Activated CD4-positive, alpha-beta T cell treated with anti-CD3 and anti-CD28 coated beads, Interleukin-2, Interleukin-4, amounts not matched to agents 100 ng/mL and 50 ng/mL, durations not matched to agents 16 hours and 8 hours (primary cell): Measurements from ENCODE around the gene MUC2.
"Not testable (repeated sequence)": the region's sequence is repeated elsewhere in the genome, so short reads cannot be mapped to it uniquely, and the experiment has no call there.

ENCODE experiments used
- DNase-seq: peaks from one replicate; pipeline ENCODE4 v3.0.0-alpha.2; 2020; ENCODE audit warnings: low spot score

MUC2 gene

GRCh38 chr11:1106387-1106786, 31.7 kb downstream of the MUC2 start:
- no peak for DNase-seq

DNA sequence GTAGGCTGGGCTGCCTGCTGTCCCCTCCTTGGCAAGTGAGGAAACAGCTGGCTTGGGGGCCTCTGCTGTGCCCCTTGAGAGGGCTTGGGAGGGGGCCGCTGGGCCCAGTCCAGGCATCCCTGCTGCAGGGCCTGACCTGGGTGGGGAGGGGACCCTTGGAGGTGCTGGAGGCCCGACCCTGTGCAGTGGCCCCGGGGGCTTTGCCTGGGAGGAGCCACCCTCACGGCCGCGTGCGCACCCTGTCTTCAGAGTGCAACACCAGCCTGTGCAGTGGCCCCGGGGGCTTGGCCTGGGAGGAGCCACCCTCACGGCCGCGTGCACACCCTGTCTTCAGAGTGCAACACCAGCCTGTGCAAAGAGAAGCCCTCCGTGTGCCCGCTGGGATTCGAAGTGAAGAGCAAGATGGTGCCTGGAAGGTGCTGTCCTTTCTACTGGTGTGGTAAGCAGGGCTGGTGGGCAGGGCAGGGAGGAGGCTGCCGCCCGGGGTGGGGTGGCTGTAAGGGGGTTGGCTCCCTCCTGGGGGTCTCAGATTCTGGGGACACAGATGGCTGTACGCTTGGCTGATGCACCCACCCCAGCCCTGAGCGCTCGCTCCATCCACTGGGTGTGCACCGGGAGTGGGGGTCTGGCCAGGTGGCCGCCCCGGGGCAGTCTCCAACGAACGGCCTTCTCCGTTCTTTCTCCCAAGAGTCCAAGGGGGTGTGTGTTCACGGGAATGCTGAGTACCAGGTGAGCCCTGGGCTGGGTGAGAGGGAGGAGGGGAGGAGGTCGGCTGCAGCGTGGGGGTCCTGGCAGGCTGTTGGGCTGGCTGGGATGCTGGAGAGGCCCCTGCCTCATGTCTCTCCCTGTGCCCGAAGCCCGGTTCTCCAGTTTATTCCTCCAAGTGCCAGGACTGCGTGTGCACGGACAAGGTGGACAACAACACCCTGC, 32.9 kb downstream of the MUC2 start:
- no peak for DNase-seq

DNA sequence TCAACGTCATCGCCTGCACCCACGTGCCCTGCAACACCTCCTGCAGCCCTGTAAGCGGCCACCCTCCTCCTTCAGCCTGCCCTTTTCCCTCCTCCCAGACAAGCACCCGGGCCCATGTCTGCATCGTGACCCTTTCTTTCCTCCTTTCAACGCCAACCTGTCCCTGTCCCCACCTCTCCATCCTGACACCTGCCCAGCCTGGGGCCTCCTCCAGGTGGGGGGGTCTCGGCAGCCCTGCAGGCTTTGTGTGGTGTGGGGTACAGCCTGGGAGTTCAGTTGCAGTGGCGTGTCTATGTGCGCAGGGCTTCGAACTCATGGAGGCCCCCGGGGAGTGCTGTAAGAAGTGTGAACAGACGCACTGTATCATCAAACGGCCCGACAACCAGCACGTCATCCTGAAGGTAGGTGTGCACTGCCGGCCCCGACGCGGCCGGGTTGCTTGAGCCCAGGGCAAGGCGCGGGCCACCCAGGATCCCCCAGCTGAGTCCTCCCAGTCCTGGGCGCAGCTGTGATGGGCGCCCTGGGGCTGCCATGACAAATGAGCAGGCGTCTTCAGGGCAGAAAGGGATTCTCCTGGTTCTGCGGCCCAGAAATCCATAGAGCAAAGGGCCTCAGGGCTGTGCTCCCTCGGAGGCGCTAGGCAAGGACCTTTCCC, 33.7 kb downstream of the MUC2 start:
- no peak for DNase-seq

DNA sequence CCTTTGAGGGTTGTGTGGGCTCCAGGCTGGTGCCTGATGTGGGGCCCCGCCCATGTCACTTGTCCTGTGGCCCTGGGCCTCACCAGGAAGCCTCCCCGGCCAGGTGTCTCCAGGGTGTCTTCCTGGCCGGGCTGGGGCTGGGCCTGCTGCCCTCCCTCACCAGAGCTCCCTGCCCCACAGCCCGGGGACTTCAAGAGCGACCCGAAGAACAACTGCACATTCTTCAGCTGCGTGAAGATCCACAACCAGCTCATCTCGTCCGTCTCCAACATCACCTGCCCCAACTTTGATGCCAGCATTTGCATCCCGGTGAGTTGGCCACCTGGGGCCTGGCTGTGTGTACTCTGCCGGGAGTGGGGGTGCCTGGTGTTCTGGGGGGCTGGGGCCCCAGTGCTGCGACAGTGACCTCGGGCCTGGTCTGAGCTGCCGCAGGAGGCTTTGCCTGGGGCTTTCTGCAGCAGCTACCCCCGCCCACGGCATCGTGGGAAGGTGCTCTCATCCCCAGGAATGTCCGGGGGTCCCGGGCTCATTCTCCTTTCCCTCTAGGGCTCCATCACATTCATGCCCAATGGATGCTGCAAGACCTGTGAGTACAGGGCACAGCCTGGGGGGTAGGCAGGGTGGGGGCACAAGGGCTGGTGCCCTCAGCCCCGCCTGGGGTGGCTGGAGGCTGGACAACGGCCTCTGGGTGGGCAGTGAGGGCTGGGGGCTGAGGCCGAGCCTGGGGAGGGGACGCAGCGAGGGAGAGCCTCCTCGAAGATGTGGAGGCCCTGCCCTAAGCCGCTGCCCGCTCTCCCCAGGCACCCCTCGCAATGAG, 34.6 kb downstream of the MUC2 start:
- no peak for DNase-seq

DNA sequence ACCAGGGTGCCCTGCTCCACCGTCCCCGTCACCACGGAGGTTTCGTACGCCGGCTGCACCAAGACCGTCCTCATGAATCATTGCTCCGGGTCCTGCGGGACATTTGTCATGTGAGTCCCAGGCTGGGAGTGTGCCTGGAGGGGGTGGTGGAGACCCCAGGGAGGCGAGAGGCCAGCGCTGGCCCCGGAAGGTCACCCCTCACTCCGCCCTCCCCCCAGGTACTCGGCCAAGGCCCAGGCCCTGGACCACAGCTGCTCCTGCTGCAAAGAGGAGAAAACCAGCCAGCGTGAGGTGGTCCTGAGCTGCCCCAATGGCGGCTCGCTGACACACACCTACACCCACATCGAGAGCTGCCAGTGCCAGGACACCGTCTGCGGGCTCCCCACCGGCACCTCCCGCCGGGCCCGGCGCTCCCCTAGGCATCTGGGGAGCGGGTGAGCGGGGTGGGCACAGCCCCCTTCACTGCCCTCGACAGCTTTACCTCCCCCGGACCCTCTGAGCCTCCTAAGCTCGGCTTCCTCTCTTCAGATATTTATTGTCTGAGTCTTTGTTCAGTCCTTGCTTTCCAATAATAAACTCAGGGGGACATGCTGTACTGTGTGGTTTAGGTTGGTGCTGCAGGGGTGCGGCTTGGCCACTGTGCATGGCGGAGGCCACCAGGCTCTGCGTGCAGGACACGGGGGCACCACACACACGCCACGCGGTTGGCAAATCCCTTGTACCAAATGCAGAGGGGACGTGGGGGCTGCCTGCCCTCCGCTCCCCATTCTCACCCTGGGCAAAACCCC, 35.4 kb downstream of the MUC2 start:
- no peak for DNase-seq

DNA sequence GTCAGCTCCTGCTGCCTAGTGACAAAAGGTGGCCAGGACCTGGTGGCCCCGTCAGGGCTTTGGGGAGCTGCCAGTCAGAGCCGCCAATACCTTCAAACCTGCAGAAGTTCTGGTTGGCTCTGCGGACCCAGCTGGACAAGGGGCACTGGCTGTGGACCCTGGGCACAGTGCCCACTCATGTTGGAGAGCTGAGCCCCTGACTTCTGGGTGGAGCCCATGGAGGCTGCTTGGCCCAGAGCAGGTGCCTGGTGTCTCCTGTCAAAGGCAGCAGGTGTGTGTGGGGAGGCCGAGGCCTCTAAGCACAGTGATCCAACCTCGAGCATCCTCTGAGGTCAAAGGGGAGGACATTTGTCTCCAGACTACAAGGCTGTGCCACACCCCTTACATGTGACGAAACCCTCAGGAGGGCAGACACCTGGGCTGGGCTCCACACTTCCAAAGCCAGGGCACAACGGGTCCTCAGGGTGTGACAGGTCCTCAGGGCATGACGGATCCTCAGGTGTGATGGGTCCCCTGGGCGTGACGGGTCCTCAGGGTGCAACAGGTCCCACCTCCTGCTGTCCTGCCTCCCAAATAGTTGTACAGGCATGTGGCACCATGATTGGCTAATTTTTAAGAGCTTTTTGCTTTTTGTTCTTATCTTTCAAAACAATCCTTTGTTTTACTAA, 37.0 kb downstream of the MUC2 start:
- no peak for DNase-seq

- DNase-seq = no peak
Observed at GRCh38 chr11:1112351-1113191, 37.9 kb downstream of the MUC2 start.

- DNase-seq = no peak
Observed at GRCh38 chr11:1113405-1114201, 38.9 kb downstream of the MUC2 start.

- DNase-seq = not testable (repeated sequence)
Observed at GRCh38 chr11:1115292-1115691, 40.6 kb downstream of the MUC2 start.

DNA sequence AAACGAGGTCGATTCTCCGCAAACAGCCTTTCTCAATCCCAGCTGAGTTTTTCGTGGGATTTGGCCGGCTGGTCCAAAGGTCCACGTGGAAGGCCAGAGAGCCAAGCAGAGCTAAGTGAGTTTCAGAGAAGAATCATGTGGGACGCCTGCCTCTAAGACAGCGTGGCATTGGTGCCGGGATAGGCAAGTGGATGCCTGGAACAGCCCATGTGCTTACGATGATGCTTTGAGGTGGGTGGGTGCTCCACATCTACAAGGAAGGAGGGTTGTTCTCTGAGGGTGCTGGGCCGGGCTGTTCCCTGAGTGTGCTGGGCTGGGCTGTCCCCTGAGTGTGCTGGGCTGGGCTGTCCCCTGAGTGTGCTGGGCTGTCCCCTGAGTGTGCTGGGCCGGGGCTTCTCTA, 41.4 kb downstream of the MUC2 start:
- DNase-seq = no peak

GRCh38 chr11:1116666-1117390, 42.2 kb downstream of the MUC2 start:
- DNase-seq = no peak

DNA sequence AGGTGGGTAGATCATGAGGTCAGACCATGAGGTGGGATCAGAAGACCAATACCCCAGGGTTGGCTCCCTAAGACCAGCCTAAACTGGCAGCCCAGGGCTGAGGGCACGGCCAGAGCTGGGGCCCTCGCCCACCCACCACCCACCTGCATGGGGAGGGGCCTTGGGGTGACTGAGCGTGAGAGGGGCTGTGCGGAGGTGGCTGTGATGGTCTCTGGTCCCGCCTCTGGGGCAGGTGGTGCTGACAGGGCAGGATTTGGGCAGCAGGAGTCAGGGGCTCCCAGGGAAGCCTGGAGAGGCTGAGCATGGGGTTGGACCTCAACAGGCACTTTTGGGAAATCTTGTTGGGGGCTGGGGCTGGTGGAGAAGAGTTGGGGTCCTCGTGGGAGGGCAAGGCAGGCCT, 43.3 kb downstream of the MUC2 start:
- DNase-seq = no peak

GRCh38 chr11:1118755-1119603, 44.3 kb downstream of the MUC2 start:
- DNase-seq = no peak

DNA sequence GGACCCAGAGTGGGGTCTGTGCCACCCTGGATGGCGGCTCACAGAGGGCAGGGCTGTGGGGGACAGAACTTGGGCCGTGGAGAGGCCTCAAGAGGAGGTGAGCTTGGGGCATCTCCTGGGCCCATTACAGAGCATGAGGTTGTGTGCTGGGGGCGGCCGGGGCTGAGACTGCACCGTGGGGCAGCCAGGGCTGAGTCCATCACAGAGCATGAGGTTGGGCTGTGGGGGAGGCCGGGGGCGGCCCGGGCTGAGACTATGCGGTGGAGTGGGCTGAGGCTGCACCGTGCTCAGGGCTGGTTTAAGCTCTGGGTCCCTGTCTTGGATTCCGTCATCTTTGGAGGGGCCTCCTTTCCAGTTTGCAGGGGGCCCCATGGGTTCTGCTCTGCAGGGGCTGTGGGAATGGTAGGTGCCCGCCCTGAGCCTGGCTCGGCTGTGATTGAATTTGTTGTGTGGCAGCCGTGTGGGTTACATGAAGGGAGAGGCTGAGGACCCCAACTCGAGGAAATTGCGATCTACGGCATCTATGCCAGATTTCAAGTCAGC, 45.0 kb downstream of the MUC2 start:
- DNase-seq = no peak

DNA sequence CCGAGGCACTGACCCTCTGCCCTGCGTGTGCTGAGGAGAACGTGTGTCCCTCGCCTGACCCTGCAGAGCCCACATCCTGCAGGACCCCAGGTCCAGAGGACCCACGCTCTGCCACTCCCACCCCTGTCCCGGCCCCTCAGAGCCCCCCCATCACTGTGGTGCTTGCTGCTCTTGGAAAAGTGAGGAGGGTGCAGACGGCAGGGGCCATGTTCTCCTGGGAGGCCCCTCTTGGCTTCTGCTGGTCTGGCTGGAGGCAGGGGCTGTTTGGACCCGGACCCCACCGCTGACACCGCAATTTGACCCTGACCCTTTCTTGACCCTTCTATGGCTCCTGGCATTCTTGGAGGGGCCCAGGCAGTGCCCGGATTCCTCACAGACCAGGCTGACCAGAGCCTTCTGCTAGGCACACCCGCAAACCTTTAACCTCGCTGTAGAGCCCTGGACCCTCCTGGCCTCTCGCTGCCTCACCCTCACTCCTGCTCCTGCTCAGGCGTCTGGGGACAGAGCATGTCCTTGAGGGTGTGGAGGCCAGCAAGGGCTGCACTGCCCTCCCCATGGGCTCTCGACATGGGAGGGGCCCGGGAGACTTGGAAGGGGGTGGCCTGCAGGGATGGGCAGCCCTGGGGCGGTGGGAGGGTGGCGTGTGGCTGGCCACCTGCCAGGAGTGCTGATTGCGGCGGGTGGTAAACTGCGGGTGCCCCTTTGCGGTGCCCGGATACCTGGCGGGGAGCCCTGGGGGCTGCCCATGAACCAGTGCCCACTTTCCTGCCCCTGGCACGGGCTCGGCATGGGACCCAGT, 46.1 kb downstream of the MUC2 start:
- DNase-seq = no peak

GRCh38 chr11:1121331-1121812, 46.7 kb downstream of the MUC2 start:
- no peak for DNase-seq
